Natural killer cell (primary cell): Measurements from ENCODE around the gene PTH2. TPM values are rescaled to one million over a fixed set of nuclear protein-coding genes. Genes with fewer than 3 reads are reported as not detected.
A peak's percentile ranks its signal among the peaks of the same experiment; 100 is the strongest.

Source experiments
- ATAC-seq, 3 donors: fragments of 150-1000 bp in 2 of 3; fragments of 200-7000 bp in 1 of 3; cut with Tn5 transposase; 1 replicate in 1 of 3; 2 replicates in 2 of 3; pipeline ENCODE4 v1.10.0; 2021; ENCODE audit warnings: mild to moderate bottlenecking in 2 of 3, moderate library complexity in 2 of 3
- DNase-seq, 2 donors: peaks; one replicate each; pipeline versions ENCODE4 v3.0.0 to v3.0.0-alpha.2; 2013 to 2021; ENCODE audit warnings: mixed read lengths in 1 of 2
- H3K27ac ChIP-seq: one replicate; pipeline ENCODE4 v1.5.1; 2013; ENCODE audit warnings: mild to moderate bottlenecking, low read length
- H3K27me3 ChIP-seq: one replicate; pipeline ENCODE4 v1.6.1; 2013; ENCODE audit warnings: low read length; ENCODE audit not compliant: control insufficient read depth, insufficient read depth
- H3K36me3 ChIP-seq: one replicate; pipeline ENCODE4 v1.6.1; 2013; ENCODE audit warnings: low read length; ENCODE audit not compliant: control insufficient read depth, insufficient read depth
- H3K4me1 ChIP-seq: one replicate; pipeline ENCODE4 v1.6.1; 2013; ENCODE audit warnings: low read length; ENCODE audit not compliant: control insufficient read depth, insufficient read depth
- H3K4me3 ChIP-seq: one replicate; pipeline ENCODE4 v1.5.1; 2013; ENCODE audit warnings: low read length
- H3K9me3 ChIP-seq: one replicate; pipeline ENCODE4 v1.6.1; 2013; ENCODE audit warnings: low read length; ENCODE audit not compliant: control insufficient read depth, insufficient read depth
- H3K27ac Mint-ChIP-seq, 2 donors: one replicate each; pipeline ENCODE4 v1.8.0; 2022; ENCODE audit warnings: mild to moderate bottlenecking in 2 of 2, mixed read lengths in 2 of 2, moderate library complexity in 1 of 2
- H3K27me3 Mint-ChIP-seq, 2 donors: one replicate each; pipeline ENCODE4 v1.8.0; 2022; ENCODE audit warnings: low read depth in 2 of 2, mixed read lengths in 2 of 2
- H3K36me3 Mint-ChIP-seq: one replicate; pipeline ENCODE4 v1.8.0; 2022; ENCODE audit warnings: mixed read lengths
- H3K4me1 Mint-ChIP-seq, 2 donors: one replicate each; pipeline ENCODE4 v1.8.0; 2022; ENCODE audit warnings: mixed read lengths in 2 of 2
- H3K4me3 Mint-ChIP-seq: one replicate; pipeline ENCODE4 v1.8.0; 2022; ENCODE audit warnings: mild to moderate bottlenecking, moderate library complexity, mixed read lengths
- H3K9me3 Mint-ChIP-seq, 2 donors: one replicate each; pipeline ENCODE4 v1.8.0; 2022; ENCODE audit warnings: mixed read lengths in 2 of 2
- WGBS: methylation state at CpG from one replicate; pipeline ENCODE4 v1.1.7; 2013; ENCODE audit warnings: missing lambda C conversion rate; ENCODE audit not compliant: insufficient coverage; 5-methylcytosine and 5-hydroxymethylcytosine counted together
- intact Hi-C: fragments of 100-400 bp; cut with micrococcal nuclease; formaldehyde crosslinking; loops from one replicate; pipeline ENCODE4 v1.14.2; 2022
- total RNA-seq, 4 donors: library from RNA; stranded (reverse); fragments of 120-200 nt in 1 of 4; gene quantifications; one replicate each; pipeline versions ENCODE4 v1.2.3 to v1.2.4, GENCODE V29; 2013 to 2022
- TF ChIP-seq, protein P1 (sequence below): fragments of 200-600 bp; IDR thresholded peaks from one replicate; pipeline ENCODE4 v1.8.0; 2022; ENCODE audit warnings: antibody characterized with exemption

Gene PTH2
- total RNA-seq, 3 donors from 2014 or later (not counting 1 experiment from before 2014, with no cell fraction given) = not detected

DNA sequence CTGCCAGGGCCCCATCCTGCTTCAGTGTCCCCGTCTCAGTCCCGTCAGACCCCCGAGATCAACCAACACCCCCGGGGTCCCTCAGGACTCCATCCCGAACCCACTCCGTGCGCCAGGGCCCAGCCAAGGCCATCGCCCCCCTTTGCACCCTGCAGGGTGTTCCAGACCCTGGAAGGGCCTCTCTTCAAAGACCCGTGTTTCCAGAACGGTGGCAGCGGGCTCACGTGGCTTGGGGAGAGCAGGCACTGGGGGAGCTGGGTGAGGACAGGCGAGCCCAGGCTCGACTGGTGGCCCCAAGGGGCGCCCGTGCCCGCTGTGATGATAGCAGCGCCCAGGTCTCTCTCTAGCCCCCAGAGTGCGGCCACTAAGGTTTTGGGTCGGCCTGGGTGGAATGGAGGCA lies 33.8 kb downstream of the PTH2 start:
- Mint-ChIP-seq H3K4me1 (peaks cover 11 to 26% of the 10 kb centered on the region in 2 donors), H3K4me3 (no peak overlapping the region), H3K9me3 (no peaks in the 10 kb centered on the region), H3K27ac (peak overlapping the region in 1 of 2 donors; percentile 20), H3K36me3 (no peaks in the 10 kb centered on the region), H3K27me3 (peaks cover 0 to 7% of the 10 kb centered on the region in 2 donors)
- TF ChIP-seq, protein P1, sequence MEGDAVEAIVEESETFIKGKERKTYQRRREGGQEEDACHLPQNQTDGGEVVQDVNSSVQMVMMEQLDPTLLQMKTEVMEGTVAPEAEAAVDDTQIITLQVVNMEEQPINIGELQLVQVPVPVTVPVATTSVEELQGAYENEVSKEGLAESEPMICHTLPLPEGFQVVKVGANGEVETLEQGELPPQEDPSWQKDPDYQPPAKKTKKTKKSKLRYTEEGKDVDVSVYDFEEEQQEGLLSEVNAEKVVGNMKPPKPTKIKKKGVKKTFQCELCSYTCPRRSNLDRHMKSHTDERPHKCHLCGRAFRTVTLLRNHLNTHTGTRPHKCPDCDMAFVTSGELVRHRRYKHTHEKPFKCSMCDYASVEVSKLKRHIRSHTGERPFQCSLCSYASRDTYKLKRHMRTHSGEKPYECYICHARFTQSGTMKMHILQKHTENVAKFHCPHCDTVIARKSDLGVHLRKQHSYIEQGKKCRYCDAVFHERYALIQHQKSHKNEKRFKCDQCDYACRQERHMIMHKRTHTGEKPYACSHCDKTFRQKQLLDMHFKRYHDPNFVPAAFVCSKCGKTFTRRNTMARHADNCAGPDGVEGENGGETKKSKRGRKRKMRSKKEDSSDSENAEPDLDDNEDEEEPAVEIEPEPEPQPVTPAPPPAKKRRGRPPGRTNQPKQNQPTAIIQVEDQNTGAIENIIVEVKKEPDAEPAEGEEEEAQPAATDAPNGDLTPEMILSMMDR = no peak
- peaks cover 37% of the 10 kb centered on the region for H3K4me1 ChIP-seq
- H3K27ac ChIP-seq = no peak overlapping the region
- no peaks in the 10 kb centered on the region for H3K36me3 ChIP-seq
- H3K27me3 ChIP-seq = no peaks in the 10 kb centered on the region
- 94% methylated on average over 20 of the region's 20 CpGs for WGBS
- DNase-seq = no peak
- H3K4me3 ChIP-seq = no peak overlapping the region
- no peak for ATAC-seq
- intact Hi-C loops = no loop called here
- no peaks in the 10 kb centered on the region for H3K9me3 ChIP-seq

DNA sequence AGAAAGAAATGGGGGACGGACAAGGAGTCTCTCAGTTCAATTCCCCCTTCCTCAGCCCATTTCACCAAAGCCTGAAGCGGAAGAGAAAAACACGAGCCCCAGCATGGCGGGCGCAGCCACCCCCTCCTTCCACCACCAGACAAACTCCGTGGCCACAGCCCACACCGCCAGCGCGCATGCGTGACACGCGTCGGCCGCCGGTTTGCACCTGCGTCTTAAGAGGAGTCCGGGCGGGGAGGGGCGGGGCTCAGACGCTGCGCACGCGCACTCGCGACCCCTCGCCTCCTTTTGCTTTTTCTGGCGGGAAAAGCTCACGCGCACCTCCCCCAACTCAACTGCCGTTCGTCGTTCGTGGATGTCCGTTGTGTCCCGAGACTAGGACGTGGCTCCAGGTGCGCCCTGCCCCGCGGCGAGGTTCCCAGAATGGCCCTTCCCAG lies 35.3 kb downstream of the PTH2 start, which contains the start of gene KASH5:
KASH5 (plus strand) TSS at position 314 of the 437 bp plus-strand sequence. CDS start 2,635 bp downstream, outside the sequence.
- H3K4me1 Mint-ChIP-seq = peaks cover 11 to 26% of the 10 kb centered on the region in 2 donors
- H3K9me3 ChIP-seq = no peaks in the 10 kb centered on the region
- intact Hi-C loops = no loop called here
- H3K27ac ChIP-seq = peak within 1 kb of the TSS; percentile 36
- peaks cover 37% of the 10 kb centered on the region for H3K4me1 ChIP-seq
- DNase-seq = peak; percentile 86 to 90
- peak within 1 kb of the TSS; percentile 14 for H3K4me3 ChIP-seq
- TF ChIP-seq, protein P1 = no peak
- no peaks in the 10 kb centered on the region for H3K27me3 ChIP-seq
- H3K36me3 Mint-ChIP-seq = peaks cover under 1% of the 10 kb centered on the region
- H3K27me3 Mint-ChIP-seq = peaks cover 0 to 7% of the 10 kb centered on the region in 2 donors
- H3K27ac Mint-ChIP-seq = peak within 1 kb of the TSS; percentile 72 to 83
- peak; percentile 78 to 87 (median 84) for ATAC-seq
- peak within 1 kb of the TSS; percentile 65 for H3K4me3 Mint-ChIP-seq
- no peaks in the 10 kb centered on the region for H3K9me3 Mint-ChIP-seq
- WGBS = 30% methylated on average over 40 of the region's 40 CpGs
- no peaks in the 10 kb centered on the region for H3K36me3 ChIP-seq

DNA sequence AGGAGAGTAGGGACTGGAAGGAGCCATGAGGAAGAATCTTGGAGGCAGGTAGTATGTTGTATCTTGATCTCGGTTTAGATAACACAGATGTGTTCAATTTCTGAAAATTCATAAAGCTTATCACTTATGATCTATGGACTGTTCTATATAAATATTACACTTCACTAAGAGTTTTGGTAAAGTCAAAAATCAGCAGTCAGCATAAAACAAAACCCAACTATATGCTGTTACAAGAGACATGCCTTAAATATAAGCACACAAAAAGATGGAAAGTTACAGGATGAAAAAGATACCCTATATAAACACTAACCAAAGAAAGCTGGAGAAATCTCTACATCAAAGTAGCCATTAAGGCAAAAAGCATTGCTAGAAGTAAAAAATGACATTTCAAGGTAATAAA lies 39.6 kb downstream of the PTH2 start:
- no CpG with 5 or more reads among the region's 1 CpG for WGBS

More for the DNA sequence above, 39.6 kb downstream of the PTH2 start:
- TF ChIP-seq, protein P1 = no peak
- H3K9me3 Mint-ChIP-seq = peaks cover 3 to 7% of the 10 kb centered on the region in 2 donors
- H3K27ac Mint-ChIP-seq = no peak overlapping the region
- no peak overlapping the region for H3K4me3 Mint-ChIP-seq
- intact Hi-C loops = no loop called here
- H3K36me3 ChIP-seq = no peaks in the 10 kb centered on the region
- peaks cover 0 to 3% of the 10 kb centered on the region in 2 donors for H3K27me3 Mint-ChIP-seq
- H3K36me3 Mint-ChIP-seq = peaks cover 14% of the 10 kb centered on the region
- H3K4me3 ChIP-seq = no peak overlapping the region
- ATAC-seq (no peak), DNase-seq (no peak)
- H3K4me1 ChIP-seq = peaks cover 13% of the 10 kb centered on the region
- H3K27me3 ChIP-seq = no peaks in the 10 kb centered on the region
- H3K4me1 Mint-ChIP-seq = peaks cover 1 to 11% of the 10 kb centered on the region in 2 donors
- no peak overlapping the region for H3K27ac ChIP-seq
- no peaks in the 10 kb centered on the region for H3K9me3 ChIP-seq
